Skin of body (tissue), 2 donors: ENCODE data around the gene ENTPD7. TPM values are rescaled to one million over a fixed set of nuclear protein-coding genes. Genes with fewer than 3 reads are reported as not detected.
A peak's percentile ranks its signal among the peaks of the same experiment; 100 is the strongest.

Experiments used
- DNase-seq: peaks from one replicate; lab custom pipeline; 2025; lab: John Stamatoyannopoulos, UW
- total RNA-seq: library from RNA; depleted of rRNA; stranded (reverse); fragments of >200 nt; gene quantifications from one replicate; pipeline ENCODE4 v1.2.3, GENCODE V29; 2014

Gene ENTPD7
- total RNA-seq, 1 donor from 2014 or later, result 16.6 TPM

DNA sequence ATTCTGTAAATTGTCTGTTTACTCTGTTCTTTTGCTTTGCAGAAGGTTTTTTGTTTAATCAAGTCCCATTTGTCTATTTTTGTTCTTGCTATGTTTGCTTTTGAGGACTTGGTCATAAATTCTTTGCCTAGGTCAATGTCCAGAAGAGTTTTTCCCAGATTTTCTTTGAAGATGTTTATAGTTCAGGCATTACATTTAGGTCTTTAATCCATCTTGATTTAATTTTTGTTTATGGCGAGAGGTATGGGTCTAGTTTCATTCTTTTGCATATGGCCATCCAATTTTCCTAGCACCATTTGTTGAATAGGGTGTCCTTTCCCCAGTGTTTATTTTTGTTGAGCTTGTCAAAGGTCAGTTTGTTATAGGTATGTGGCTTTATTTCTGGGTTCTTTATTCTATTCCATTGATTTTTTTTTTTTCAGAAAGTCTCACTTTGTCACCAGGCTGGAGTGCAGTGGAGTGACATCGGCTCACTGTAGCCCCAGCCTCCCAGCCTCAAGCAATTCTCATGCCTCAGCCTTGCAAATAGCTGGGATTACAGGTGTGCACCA is 11.6 kb upstream of the ENTPD7 start:
- no peak for DNase-seq

DNA sequence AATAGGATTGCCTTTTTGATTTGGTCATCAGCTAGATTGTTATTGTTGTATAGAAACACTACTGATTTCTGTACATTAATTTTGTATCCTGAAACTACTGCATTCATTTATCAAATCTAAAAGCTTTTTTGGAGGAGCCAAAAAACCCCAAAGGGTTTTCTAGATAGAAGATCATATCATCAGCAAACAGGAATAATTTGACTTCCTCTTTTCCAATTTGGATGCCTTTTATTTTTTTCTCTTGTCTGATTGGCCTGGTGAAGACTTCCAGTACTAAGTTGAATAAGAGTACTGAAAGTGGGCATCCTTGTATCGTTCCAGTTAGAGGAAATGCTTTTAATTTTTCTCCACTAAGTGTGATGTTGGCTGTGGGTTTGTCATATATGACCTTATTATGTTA is 10.6 kb upstream of the ENTPD7 start:
- DNase-seq, result no peak

DNA sequence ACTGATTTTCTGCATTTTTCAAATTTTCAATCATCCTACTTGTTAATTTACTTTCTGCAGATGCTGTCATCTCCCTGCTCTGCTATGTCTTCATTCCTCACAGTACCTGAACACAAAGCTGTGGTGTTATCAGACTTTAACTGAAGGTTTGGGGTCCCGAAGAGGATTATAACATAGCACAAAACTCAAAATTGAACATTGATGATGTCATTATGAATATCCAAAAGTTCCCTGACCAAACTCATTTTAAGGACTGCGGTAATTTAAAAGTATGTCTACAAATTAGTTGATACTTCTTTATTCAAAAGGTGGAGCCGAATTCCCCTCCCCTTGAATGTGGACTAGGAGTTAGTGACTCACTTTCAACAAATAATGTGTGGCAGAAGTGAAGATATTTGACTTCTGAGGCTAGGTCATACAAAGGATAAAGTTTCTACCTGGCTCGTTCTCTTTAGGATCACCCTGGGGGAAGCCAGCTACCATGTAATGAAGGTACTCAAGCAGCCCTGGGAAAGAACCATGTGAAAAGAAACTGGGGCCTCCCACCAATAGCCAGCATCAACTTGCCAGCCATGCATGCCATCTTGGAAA is 6.4 kb upstream of the ENTPD7 start:
- no peak for DNase-seq

- no peak for DNase-seq
These were observed 4.7 kb upstream of the ENTPD7 start for GRCh38 chr10:99654390-99655175.

DNA sequence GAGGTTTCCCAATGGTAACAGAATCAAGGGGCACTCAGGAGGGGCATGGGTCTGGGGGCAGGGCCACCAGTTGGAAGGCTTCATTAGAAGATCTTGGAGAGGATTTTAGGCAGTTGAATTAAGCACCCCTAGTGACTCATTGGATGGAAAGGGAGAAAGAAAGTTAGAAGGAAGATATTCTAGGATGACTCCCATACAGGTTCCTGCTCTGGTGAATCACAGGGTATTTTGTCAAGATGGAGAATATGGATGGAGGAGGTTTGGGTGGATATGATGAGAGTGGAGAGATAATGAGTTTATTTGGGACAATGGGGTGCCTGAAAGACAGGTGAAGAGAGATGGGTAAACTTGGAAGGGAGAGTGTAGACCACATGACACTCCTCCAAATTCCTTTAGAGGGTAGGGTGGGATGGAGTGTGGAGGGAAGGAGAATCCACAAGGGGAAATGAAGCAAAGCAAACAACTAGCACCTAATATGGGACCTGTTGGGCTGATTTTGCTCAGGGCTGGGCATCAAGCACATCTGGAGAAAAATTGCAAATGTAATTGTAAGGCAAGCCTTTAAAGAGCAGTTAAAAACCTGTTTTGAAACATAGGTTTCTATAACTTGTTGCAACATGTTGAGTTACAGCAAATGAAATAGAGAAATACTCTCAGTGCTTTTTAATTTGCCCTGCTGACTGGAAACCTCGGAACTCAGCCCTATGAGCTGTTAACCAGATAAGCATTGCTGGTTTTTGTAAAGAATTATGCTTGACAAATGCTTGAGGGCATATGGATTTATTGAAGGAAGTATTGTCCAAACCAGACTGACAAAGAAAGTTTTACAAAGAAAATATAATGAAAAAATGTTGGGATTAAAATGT is 2.9 kb upstream of the ENTPD7 start:
- DNase-seq, result no peak

- no peak for DNase-seq
These were observed 683 bp upstream of the ENTPD7 start for GRCh38 chr10:99658622-99659030.

GRCh38 chr10:99659868-99660366 is 608 bp downstream of the ENTPD7 start:
- no peak for DNase-seq

DNA sequence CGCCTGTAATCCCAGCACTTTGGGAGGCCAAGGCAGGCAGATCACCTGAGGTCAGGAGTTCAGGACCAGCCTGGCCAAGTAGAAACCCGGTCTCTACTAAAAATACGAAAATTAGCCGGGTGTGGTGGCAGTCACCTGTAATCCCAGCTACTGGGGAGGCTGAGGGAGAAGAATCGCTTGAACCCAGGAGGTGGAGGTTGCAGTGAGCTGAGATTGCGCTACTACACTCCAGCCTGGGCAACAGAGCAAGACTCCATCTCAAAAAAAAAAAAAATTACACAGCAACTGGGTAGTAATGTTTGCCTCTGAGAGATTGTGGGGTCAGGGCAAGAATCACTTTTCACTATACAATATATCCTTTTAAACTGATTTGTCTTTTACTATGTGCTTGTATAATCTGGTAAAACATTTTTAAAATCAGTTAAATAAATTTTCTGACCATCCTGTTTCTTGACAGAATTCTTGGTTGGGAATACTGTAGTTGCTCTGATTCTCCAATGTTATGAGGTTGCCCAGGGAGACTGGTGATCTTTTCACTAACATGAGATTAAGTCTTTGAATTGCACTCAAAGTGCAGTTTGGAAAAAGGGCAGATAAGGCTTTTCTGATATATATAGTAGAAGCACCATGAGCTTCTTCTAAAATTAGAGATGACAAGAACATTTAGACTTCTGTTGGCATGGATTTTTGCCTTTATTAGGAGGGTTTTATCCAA is 1.5 kb downstream of the ENTPD7 start:
- no peak for DNase-seq

- DNase-seq, result no peak
These were observed 2.1 kb downstream of the ENTPD7 start for GRCh38 chr10:99661377-99661763.

GRCh38 chr10:99665304-99665703 is 6.0 kb downstream of the ENTPD7 start:
- no peak for DNase-seq

GRCh38 chr10:99667108-99667751 is 7.9 kb downstream of the ENTPD7 start:
- no peak for DNase-seq

GRCh38 chr10:99671386-99671785 is 12.1 kb downstream of the ENTPD7 start:
- no peak for DNase-seq

DNA sequence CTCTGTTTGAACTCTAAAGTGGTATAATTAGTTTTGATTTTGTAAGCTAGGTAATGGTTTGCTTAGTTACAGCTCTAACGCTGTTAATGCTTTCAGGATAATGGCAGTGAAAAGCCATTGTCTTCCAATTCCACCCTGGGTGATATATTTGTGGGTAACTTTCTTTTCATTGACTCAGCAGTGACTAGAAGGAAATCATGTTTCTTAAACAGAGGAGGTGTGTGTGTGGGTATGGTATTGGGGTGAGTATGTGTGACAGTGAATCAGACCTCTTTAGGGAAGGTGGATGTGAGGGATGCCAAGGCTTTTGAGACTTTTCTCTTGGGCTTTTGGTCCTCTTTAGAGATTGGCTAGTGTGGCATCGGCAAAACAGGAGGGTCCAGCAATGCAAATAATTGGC is 13.6 kb downstream of the ENTPD7 start:
- DNase-seq, result no peak

- no peak for DNase-seq
These were observed 14.2 kb downstream of the ENTPD7 start for GRCh38 chr10:99673492-99673891.

- DNase-seq, result no peak
These were observed 15.5 kb downstream of the ENTPD7 start for GRCh38 chr10:99674762-99675161.

- no peak for DNase-seq
These were observed 17.1 kb downstream of the ENTPD7 start for GRCh38 chr10:99676426-99676825.

DNA sequence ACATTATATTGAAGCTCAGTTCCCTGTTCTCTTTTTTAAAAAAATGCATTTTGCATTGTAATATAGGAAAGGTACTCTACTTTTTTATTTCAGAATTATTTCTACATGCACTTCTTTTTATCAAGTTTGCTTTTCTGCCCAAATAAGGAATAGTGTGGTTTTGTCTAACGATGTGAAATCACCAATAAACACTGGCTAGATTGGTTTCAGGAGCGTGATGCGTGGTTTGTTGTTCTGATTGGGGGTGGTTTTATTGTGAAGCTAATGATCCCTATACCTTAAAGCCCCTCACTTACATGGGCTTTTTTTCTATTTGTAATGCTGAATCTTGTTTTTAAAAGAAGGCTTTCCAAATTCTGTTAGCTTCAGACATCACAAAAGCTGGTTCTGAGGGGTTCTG is 17.6 kb downstream of the ENTPD7 start:
- no peak for DNase-seq

GRCh38 chr10:99678921-99679320 is 19.6 kb downstream of the ENTPD7 start:
- DNase-seq, result no peak

- peak; percentile 14 for DNase-seq
These were observed 22.2 kb downstream of the ENTPD7 start for GRCh38 chr10:99681553-99681952.

GRCh38 chr10:99682032-99682431 is 22.7 kb downstream of the ENTPD7 start:
- DNase-seq, result no peak

DNA sequence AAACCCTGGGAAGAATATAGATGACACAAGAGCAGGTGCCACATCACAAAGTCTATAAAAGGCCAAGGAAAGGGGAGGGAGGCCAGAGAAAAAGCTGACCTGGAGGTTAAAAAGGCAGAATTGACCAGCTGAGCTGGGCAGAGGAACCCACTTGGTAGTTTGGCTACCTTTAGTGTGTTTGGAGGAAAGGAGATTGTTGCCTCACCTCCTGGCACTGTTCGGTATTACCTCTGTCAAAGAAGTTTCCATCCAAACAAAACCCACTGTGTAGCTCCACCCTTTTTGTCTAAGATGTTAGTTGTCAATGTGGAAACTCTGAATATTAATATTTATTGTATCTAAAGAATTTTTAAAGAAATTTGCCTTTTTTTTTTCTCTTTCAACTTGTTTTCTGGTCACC is 23.4 kb downstream of the ENTPD7 start:
- no peak for DNase-seq
